Measurements from ENCODE around the gene SLAMF9. TPM values are rescaled to one million over a fixed set of nuclear protein-coding genes. Genes with fewer than 3 reads are reported as not detected.

SLAMF9 gene
- total RNA-seq, 1 experiment from 2014 or later, result not detected

DNA sequence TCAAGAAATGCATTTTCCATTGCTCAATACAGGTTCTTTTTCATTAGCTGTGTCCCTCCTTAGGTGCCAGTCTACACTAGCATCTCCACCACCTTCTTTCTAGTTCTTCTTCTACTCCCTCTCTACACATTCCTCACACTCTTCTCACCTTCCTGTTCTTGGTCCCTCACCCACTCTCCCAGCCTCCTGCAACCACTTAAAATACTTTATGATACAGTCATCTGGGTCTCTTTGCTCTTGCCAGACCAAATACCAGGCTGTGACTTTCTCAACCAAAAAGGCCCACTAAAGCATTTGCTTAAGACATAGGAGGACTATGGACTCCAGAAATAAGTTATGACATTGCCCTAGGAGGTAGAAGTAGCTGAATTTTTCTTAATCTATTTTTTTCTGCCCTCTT lies 42.6 kb upstream of the SLAMF9 start:
- H3K9me3 ChIP-seq (ENCODE audit: control insufficient read depth in 1 of 2, insufficient read depth in 1 of 2, low read depth in 1 of 2, low read length in 2 of 2), result no peaks in the 10 kb centered on the region
- no peaks in the 10 kb centered on the region for H3K36me3 ChIP-seq (ENCODE audit: control insufficient read depth in 1 of 2, insufficient read depth in 2 of 2, low read length in 2 of 2)
- peaks cover 2% of the 10 kb centered on the region; the same call in 1 of the 2 replicates for H3K9me2 ChIP-seq (ENCODE audit: insufficient read depth)
- H3K4me3 ChIP-seq (replicated peaks in 1 of 2; ENCODE audit: low read depth in 1 of 2, low read length in 2 of 2), result no peak overlapping the region
- H3K27me3 ChIP-seq (ENCODE audit: insufficient read depth, low read length), result no peaks in the 10 kb centered on the region
- DNase-seq (ENCODE audit: low read depth, low spot score), result no peak
- peak; percentile 50 for ATAC-seq
- ChIA-PET CTCF (interaction anchor here (1.6 kb wide), 1 partner anchor 9 kb away, joined by 3 read pairs; no protein-coding TSS in a partner anchor), POLR2A (no interaction called here), RAD21 (ENCODE audit: low non-redundant PET in 1 of 2, low total read pairs in 2 of 2, uncharacterized antibody in 2 of 2, unreplicated experiment in 2 of 2) (no interaction called here)
- TF ChIP-seq YY1 (IDR thresholded peaks at IDR 0.05; ENCODE audit: extremely low read depth, insufficient replicate concordance, low read depth, low read length), result no peak
- TF ChIP-seq JUND (IDR thresholded peaks at IDR 0.05), result peak; percentile 31; the same call in 1 of the 2 replicates
- H3K9ac ChIP-seq (ENCODE audit: low read length), result no peak overlapping the region
- intact Hi-C loops (cut with micrococcal nuclease), result no loop called here
- peak overlapping the region; percentile 27 for H3K4me2 ChIP-seq (ENCODE audit: low read length)
- H3K4me1 ChIP-seq (ENCODE audit: control insufficient read depth in 1 of 2, insufficient read depth in 2 of 2, low read length in 2 of 2), result peaks cover 0 to 10% of the 10 kb centered on the region in 2 experiments; a peak in 2 of 4 replicates
- H3K27ac ChIP-seq (ENCODE audit: low read depth, low read length), result no peak overlapping the region
- H4K20me1 ChIP-seq (ENCODE audit: insufficient read depth), result no peaks in the 10 kb centered on the region
- no peak overlapping the region for H2AFZ ChIP-seq (ENCODE audit: low read depth, low read length, poor library complexity, severe bottlenecking)
- BruUV-seq (replicated peaks), result no TSS peak
- H3K79me2 ChIP-seq (ENCODE audit: insufficient read depth, low read length), result no peaks in the 10 kb centered on the region

- H2AFZ ChIP-seq (ENCODE audit: low read depth, low read length, poor library complexity, severe bottlenecking), result no peak overlapping the region
- RAD21 ChIA-PET (ENCODE audit: low non-redundant PET in 1 of 2, low total read pairs in 2 of 2, uncharacterized antibody in 2 of 2, unreplicated experiment in 2 of 2), result no interaction called here
- H3K9me2 ChIP-seq (ENCODE audit: insufficient read depth), result peaks cover 2% of the 10 kb centered on the region; the same call in 1 of the 2 replicates
- H3K4me2 ChIP-seq (ENCODE audit: low read length), result no peak overlapping the region
- peaks cover 0 to 13% of the 10 kb centered on the region in 2 experiments; a peak in 2 of 4 replicates for H3K4me1 ChIP-seq (ENCODE audit: control insufficient read depth in 1 of 2, insufficient read depth in 2 of 2, low read length in 2 of 2)
- BruUV-seq (replicated peaks), result no TSS peak
- no peaks in the 10 kb centered on the region for H3K79me2 ChIP-seq (ENCODE audit: insufficient read depth, low read length)
- POLR2A ChIA-PET, result no interaction called here
- H3K9ac ChIP-seq (ENCODE audit: low read length), result no peak overlapping the region
- no peaks in the 10 kb centered on the region for H3K36me3 ChIP-seq (ENCODE audit: control insufficient read depth in 1 of 2, insufficient read depth in 2 of 2, low read length in 2 of 2)
- CTCF ChIA-PET, result interaction anchor here (1.6 to 2.1 kb wide), 2 partner anchors 11 to 12 kb away, joined by 3 to 10 read pairs; no protein-coding TSS in a partner anchor
- H3K27me3 ChIP-seq (ENCODE audit: insufficient read depth, low read length), result no peaks in the 10 kb centered on the region
- intact Hi-C loops (cut with micrococcal nuclease), result no loop called here
- H4K20me1 ChIP-seq (ENCODE audit: insufficient read depth), result no peaks in the 10 kb centered on the region
- no peak for ATAC-seq
- no peak overlapping the region for H3K27ac ChIP-seq (ENCODE audit: low read depth, low read length)
- DNase-seq (ENCODE audit: low read depth, low spot score), result no peak
- H3K9me3 ChIP-seq (ENCODE audit: control insufficient read depth in 1 of 2, insufficient read depth in 1 of 2, low read depth in 1 of 2, low read length in 2 of 2), result no peaks in the 10 kb centered on the region
- no peak overlapping the region for H3K4me3 ChIP-seq (replicated peaks in 1 of 2; ENCODE audit: low read depth in 1 of 2, low read length in 2 of 2)
- no peak for TF ChIP-seq EGR1 (IDR thresholded peaks at IDR 0.05; ENCODE audit: low read depth)
- TF ChIP-seq, protein P1, sequence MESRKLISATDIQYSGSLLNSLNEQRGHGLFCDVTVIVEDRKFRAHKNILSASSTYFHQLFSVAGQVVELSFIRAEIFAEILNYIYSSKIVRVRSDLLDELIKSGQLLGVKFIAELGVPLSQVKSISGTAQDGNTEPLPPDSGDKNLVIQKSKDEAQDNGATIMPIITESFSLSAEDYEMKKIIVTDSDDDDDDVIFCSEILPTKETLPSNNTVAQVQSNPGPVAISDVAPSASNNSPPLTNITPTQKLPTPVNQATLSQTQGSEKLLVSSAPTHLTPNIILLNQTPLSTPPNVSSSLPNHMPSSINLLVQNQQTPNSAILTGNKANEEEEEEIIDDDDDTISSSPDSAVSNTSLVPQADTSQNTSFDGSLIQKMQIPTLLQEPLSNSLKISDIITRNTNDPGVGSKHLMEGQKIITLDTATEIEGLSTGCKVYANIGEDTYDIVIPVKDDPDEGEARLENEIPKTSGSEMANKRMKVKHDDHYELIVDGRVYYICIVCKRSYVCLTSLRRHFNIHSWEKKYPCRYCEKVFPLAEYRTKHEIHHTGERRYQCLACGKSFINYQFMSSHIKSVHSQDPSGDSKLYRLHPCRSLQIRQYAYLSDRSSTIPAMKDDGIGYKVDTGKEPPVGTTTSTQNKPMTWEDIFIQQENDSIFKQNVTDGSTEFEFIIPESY (IDR thresholded peaks at IDR 0.05; ENCODE audit: extremely low read depth, insufficient replicate concordance, low read length), result no peak
- TF ChIP-seq REST (IDR thresholded peaks at IDR 0.05; ENCODE audit: low read depth), result no peak
- no peak for TF ChIP-seq SIN3A (IDR thresholded peaks at IDR 0.05; ENCODE audit: low read depth)
- no peak for TF ChIP-seq YY1 (IDR thresholded peaks at IDR 0.05; ENCODE audit: extremely low read depth, insufficient replicate concordance, low read depth, low read length)
- no peak for TF ChIP-seq EZH2 (IDR thresholded peaks at IDR 0.05)
- TF ChIP-seq MAX (IDR thresholded peaks at IDR 0.05), result no peak
- TF ChIP-seq SRF (IDR thresholded peaks at IDR 0.05; ENCODE audit: low read depth), result no peak
- TF ChIP-seq FOSL1 (IDR thresholded peaks at IDR 0.05; ENCODE audit: low read depth), result no peak
- TF ChIP-seq CEBPB (IDR thresholded peaks at IDR 0.05; ENCODE audit: low read depth), result no peak
- TF ChIP-seq JUND (IDR thresholded peaks at IDR 0.05), result no peak
- TF ChIP-seq ZNF274 (IDR thresholded peaks at IDR 0.05; ENCODE audit: low read depth, low read length), result no peak
- TF ChIP-seq TCF7L2 (IDR thresholded peaks at IDR 0.05; ENCODE audit: borderline replicate concordance, extremely low read depth, insufficient read depth, insufficient read length), result no peak
- no peak for TF ChIP-seq EZH2phosphoT487 (IDR thresholded peaks at IDR 0.05; ENCODE audit: borderline replicate concordance)
- TF ChIP-seq SP1 (IDR thresholded peaks at IDR 0.05; ENCODE audit: low read depth), result no peak
These were observed 40.9 kb upstream of the SLAMF9 start for GRCh38 chr1:159994896-159995295.
